HG02852 (cell line): ENCODE data around the gene TRAF4.
"Not testable (repeated sequence)": the region's sequence is repeated elsewhere in the genome, so short reads cannot be mapped to it uniquely, and the experiment has no call there.

Experiments
- ATAC-seq: cut with Tn5 transposase; IDR thresholded peaks from one replicate; pipeline ENCODE4 v1.9.1; 2021; ENCODE audit warnings: mild to moderate bottlenecking, moderate library complexity; ENCODE audit not compliant: unreplicated experiment

Gene TRAF4

GRCh38 chr17:28726627-28727491 lies 17.0 kb upstream of the TRAF4 start:
- peak; percentile 29 for ATAC-seq

GRCh38 chr17:28728364-28729200 lies 15.2 kb upstream of the TRAF4 start, which contains the start of gene NEK8:
Gene NEK8 (plus strand): TSS chr17:28728788. CDS start chr17:28728814, 26 bp downstream.
- ATAC-seq: peak; percentile 43

GRCh38 chr17:28729950-28730330 lies 13.9 kb upstream of the TRAF4 start:
- ATAC-seq: no peak

GRCh38 chr17:28733346-28733745 lies 10.5 kb upstream of the TRAF4 start:
- ATAC-seq: no peak

- ATAC-seq: no peak
These were observed 9.0 kb upstream of the TRAF4 start for GRCh38 chr17:28734712-28735241.

- no peak for ATAC-seq
These were observed 8.5 kb upstream of the TRAF4 start for GRCh38 chr17:28735242-28735722.

- ATAC-seq: not testable (repeated sequence)
These were observed 7.7 kb upstream of the TRAF4 start for GRCh38 chr17:28735913-28736769.

- no peak for ATAC-seq
These were observed 6.5 kb upstream of the TRAF4 start for GRCh38 chr17:28737316-28737715.

GRCh38 chr17:28737770-28738679 lies 5.8 kb upstream of the TRAF4 start:
- peak; percentile 73 for ATAC-seq

- ATAC-seq: no peak
These were observed 5.0 kb upstream of the TRAF4 start for GRCh38 chr17:28738680-28739384.

GRCh38 chr17:28740406-28741357 lies 3.1 kb upstream of the TRAF4 start:
- no peak for ATAC-seq

GRCh38 chr17:28741358-28742349 lies 2.2 kb upstream of the TRAF4 start:
- ATAC-seq: no peak

GRCh38 chr17:28744104-28744971 lies 527 bp downstream of the TRAF4 start:
- ATAC-seq: peak; percentile 29

GRCh38 chr17:28744972-28745785 lies 1.4 kb downstream of the TRAF4 start:
- ATAC-seq: no peak
